Lung microvascular endothelial cell (primary cell): Measurements from ENCODE around the gene RPAP3. TPM values are rescaled to one million over a fixed set of nuclear protein-coding genes. Genes with fewer than 3 reads are reported as not detected.

Source experiments
- total RNA-seq: library from RNA; depleted of rRNA; stranded (reverse); fragments of >200 nt; gene quantifications from 2 replicates; pipeline ENCODE4 v1.2.1, GENCODE V29; 2014

The RPAP3 gene
- total RNA-seq, 1 donor from 2014 or later = 5.8 TPM

Other genes starting within 250 kb of the RPAP3 start
- under 0.01 TPM in 1 of 2 replicates, not detected in the other for gene ENDOU, start 19.5 kb upstream of the RPAP3 start, total RNA-seq
- 7.1 and 11.8 TPM in 2 replicates for gene RAPGEF3, start 52.9 kb upstream of the RPAP3 start, total RNA-seq
- gene SLC48A1, start 67.2 kb upstream of the RPAP3 start, total RNA-seq = 10.1 and 12.6 TPM in 2 replicates
- 30.5 and 31.7 TPM in 2 replicates for gene HDAC7, start 113.9 kb upstream of the RPAP3 start, total RNA-seq
- not detected in 2 replicates for gene VDR, start 199.0 kb upstream of the RPAP3 start, total RNA-seq